HCEC 1CT (cell line): Measurements from ENCODE around the gene MAVS.
A peak's percentile ranks its signal among the peaks of the same experiment; 100 is the strongest.
"Not testable (repeated sequence)": the region's sequence is repeated elsewhere in the genome, so short reads cannot be mapped to it uniquely, and the experiment has no call there.

ENCODE experiments used
- DNase-seq: peaks from one replicate; pipeline ENCODE4 v3.0.0-alpha.2; 2017

MAVS gene

DNA sequence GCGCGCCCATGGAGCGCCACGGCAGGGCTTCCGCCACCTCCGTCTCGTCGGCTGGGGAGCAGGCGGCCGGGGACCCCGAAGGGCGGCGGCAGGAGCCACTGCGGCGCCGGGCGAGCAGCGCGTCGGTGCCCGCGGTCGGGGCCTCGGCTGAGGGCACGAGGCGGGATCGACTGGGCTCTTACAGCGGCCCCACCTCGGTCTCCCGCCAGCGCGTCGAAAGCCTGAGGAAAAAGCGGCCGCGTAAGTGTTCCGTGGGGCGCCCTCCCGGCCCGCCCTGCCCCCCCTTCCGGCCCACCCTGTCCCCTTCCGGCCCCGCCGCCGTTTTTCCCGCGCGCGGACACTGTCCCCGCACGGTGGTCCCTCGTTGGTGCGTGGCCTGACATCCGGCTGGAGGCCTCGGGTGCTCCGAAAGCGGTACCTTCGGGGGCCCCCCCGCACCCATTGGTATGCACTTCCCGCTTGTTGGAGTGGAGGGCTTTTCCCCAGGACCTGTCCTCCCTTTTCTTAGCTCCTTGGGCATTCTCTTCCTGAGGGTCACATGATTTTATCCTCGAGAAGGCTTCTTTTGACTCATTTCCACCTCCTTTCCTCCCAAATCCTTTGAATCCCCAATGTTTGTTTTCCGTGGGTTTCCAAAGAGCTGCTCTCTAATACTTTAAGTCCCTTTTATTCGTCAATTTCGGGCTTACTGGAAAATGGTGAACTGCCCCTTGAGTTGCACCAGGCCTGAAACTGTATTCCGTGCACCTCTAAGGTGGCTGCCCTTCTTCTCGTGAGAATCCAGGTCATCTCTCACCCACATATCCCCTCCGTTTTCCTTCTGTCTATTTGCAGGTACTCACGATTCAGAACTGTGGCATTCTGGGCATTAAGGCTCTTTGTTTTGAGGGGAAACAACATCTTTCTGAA lies 43.1 kb downstream of the MAVS start:
- peak; percentile 29 for DNase-seq

DNA sequence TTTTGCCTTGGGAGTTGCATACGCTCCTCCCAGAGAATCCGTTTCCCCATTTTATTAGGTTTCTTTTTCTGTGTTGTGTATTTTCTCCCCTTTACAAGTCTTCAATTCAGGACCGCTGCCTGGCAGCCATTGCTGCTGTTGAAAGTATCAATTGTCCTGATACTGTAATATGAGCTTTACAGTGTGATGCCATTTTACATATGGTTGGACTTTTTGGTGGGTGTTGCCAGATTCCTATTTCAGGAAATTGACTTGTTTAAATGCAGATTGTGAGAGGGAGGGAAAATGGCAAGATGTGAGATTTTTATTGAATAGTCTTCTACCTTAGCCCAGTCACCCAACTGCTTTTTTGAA lies 43.7 kb downstream of the MAVS start:
- DNase-seq, result peak; percentile 42

DNA sequence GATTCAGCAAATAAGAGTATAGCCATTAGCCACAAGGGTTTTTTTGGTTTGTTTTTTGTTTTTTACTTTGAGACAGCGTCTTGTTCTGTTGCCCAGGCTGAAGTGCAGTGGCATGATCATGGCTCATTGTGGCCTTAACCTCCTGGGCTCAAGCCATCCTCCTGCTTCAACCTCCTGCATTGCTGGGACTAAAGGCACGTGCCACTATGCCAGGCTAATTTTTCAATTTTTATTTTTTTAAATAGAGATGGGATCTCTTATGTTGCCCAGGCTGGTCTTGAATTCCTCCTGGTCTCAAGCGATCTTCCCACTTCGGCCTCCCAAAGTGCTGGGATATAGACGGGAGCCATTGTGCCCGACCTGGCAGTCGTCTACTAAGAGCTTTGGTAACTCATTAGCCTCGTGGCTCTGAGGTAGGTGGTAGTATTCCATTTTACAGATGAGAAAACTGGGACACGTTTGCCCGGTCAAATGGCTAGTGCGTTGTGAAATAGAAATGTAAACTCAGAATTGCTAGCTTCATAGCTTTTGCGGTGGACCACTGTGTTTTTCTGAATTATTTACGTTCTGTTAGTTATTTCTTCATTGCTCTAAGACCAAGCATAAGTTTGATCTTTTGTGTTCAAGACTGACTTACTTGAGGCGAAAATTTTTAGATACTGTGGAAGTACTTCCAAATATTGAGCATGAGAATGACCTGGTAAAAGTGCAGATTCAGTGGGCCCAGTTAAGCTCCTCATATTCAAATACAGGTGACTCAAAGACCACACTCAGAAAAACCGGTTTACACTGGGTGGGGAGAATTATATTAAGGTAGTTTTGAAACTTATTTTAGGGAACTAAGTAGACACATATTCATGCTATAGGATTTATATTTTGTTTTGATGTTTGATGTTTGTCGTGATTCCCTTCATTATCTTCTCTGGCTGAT lies 44.6 kb downstream of the MAVS start:
- no peak for DNase-seq

DNA sequence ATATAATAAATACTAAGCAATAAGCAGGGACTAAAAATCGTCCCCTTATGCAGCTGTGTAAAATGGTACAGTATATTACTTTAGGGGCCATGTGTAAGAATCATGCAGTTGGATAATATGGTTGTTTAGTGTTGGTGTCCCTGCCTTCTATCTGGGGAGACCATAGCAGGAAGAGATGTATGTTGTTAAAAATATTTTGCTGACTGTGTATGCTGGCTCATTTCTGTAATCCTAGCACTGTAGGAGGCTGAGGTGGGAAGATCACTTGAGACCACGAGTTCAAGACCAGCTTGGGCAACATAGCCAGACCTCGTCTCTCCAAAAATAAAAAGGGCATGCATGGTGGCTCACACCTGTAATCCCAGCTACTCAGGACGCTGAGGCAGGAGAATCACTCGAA lies 48.2 kb downstream of the MAVS start:
- DNase-seq, result no peak

DNA sequence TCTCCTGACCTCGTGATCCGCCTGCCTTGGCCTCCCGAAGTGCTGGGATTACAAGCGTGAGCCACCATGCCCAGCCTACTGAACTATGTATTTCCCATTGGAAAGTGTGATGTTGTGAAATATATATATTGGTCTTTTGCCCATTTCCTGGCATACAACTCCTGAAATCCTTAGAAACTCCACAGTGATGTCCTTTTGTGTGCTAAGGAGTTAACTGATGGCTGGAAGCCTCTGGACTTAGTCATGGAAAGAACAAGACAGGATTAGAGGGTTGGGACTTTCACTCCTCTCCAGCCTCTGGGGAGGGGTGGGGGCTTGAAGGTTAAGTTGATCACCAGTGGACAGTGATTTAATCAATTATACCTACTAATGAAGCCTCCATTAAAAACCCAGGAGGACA lies 49.7 kb downstream of the MAVS start:
- peak; percentile 30 for DNase-seq

DNA sequence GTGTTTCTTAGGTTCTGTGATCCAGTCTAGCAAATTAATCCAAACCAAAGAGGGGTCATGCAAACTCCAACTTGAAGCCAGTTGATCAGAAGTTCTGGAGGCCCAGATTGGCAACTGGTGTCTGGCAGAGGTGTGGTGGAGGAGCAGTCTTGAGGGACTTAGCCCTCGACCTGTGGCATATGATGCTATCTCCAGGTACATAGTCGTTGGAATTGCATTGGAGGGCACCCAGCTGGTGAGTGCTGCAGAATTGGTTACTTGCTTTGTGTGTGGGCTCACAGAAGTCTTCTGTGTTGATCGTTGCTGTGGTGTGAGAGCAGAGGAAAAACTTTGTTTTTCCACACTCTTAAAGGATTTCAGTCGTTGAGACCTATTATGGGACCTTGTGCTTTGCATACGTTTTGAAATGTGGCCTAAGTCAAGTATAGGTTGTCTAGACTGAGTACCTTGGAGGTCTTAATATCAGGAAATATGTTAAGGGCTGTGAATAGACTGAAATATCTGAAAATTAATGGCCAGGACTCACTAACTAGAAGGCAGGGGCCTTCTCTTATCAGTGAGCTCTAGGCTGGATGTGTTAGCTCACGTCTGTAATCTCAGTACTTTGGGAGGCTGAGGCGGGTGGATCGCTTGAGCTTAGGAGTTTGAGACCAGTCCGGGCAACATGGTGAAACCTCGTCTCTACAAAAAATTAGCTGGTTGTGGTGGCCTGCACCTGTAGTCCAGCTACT lies 50.4 kb downstream of the MAVS start:
- no peak for DNase-seq

DNA sequence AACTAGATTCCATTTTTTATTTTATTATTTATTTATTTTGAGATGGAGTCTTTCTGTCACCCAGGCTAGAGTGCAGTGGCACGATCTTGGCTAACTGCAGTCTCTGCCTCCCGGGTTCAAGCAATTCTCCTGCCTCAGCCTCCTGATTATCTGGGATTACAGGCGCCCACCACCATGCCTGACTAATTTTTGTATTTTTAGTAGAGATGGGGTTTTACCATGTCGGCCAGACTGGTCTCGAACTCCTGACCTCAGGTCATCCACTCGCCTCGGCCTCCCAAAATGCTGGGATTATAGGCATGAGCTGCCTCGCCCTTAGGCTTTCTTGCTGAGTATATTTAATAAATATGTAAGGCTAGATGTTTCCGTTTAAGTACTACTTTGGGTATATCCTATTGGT lies 51.5 kb downstream of the MAVS start:
- DNase-seq, result not testable (repeated sequence)

DNA sequence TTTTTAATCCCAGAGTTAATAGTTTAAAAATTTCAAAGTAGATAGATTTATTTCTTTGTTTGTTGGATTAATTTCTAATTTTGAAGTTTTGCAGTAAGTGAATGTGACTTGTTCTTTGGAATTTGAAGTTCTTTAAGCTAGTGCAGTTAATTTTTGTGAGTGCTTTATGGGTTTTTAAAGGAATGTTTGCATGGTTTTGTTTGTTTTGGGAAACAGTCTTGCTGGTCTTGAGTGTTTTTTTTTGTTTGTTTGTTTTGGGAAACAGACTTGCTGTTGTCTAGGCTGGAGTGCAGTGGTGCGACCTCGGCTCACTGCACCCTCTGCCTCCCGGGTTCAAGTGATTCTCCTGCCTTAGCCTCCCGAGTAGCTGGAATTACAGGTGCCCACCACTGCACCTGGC lies 52.0 kb downstream of the MAVS start:
- no peak for DNase-seq

DNA sequence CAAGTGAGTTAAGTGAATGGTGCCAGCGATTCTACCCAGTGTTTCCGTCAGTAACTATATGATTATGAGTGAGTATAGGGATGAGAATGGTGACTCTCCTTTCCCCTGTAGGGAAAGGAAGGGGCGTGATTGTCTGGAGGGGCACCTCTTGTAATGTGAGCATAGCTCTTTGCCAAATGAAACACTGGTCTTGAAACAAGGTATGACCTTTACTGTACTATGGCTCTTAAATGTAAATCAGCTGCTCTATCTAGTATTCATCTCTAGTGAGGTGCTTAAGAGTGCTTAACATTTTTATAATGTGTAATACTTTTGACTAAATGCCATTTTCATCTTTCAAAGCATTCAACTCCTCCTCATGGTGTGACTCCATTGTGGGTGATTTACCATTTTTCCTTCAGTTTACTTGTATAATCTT lies 53.6 kb downstream of the MAVS start:
- DNase-seq, result peak; percentile 20

DNA sequence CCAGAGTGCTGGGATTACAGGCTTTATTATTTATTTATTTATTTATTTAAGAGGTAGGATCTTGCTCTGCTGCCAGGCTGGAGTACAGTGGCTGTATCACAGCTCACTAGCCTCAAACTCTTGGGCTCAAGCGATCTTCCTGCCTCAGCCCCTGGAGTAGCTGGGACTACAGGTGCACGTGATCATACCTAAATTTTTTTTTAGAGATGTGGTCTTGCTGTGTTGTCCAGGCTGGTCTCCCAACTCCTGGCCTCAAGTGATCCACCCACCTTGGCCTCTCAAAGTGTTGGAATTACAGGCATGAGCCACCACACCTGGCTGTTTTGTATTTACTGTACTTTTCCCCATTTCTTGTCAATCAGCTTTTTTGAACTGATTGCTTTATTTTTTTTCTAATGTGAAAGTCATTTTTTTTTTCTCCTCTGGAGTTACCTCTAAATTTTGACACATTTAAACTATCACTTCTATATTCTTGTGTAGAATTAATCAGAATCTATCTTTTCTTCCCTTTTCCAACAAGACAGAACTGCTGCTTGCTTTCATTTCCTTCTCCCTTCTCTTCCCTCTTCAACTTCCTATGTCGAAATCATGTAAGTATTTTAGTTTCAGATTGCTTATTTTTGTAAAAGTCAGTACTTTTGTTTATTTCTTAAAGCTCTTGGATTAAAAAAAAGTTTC lies 54.5 kb downstream of the MAVS start:
- peak; percentile 33 for DNase-seq

DNA sequence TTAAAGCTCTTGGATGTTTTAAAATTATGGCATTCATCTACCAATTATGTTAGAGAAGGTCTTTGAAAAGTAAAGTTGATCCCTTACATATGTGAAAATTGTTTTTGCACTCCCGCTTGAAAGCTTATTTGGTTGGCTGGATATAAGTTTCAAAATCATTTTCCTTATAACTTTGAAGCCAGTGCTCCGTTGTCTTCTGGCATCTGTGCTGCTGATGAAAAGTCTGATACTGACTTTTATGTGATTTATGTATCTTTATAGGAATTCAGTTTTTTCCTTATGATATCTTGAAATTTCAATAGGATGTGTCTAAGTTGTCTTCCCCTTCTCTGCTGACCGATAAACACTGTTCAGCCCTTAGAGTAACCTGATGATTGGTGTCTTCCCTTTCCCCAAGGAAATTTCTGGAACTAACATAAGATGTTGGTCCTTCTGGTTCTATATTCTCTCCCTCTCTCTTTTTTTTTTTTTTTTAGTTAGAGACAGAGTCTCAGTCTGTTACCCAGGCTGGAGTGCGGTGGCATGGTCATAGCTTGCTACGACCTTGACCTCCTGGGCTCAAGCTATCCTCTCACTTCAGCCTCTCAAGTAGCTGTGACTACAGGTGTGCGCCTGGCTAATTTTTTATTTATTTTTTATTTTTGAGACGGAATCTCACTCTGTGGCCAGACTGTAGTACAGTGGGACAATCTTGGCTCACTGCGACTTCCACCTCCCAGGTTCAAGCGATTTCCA lies 55.2 kb downstream of the MAVS start:
- DNase-seq, result no peak

DNA sequence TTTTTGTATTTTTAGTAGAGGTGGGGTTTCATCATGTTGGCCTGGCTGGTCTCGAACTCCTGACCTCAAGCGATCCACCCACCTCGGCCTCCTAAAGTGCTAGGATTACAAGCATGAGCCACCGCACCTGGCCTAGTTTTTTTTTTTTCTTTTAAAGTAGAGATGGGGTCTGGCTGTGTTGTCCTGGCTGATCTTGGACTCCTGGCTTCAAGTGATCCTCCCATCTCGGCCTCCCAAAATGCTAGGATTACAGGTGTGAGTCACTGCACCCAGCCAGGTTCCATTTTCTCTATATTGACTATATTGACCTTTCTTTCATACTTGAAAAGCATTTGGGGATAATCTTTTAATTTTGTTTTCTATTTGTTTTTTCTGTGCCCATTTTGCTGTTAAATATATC lies 55.8 kb downstream of the MAVS start:
- no peak for DNase-seq

DNA sequence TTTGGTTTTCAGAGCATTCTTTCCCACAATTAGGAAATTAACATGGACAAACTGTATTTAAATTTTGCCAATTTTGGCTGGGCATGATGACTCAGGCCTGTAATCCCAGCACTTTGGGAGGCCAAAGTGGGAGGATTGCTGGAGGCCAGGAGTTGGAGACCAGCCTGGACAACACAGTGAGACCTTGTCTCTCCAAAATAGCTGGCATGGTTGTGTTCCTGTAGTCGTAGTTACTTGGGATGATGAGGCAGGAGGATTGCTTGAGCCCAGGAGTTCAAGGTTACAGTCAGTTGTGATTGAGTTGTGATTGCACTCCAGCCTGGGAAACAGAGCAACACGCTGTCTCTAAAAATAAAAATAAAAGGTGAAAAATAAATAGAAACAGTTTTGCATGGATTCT lies 57.6 kb downstream of the MAVS start:
- no peak for DNase-seq

DNA sequence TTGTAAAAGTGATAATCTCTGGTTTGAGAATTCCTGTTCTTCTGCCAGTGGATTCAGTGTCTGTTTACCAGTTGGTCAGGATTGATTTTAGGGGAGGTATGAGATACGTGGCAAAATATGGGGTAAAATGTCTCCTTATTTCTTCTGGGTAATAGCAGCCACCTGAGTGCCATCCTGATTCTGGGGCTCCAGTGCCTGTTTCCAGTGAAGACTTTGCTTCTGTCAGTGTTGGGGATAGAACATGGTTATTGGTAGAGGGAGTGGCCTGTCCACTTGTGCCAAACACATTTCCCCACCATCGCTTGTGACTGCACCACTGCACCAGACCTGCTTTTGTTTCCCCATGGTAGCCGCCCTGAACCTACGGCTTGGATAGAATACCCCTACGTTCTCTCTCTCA lies 58.2 kb downstream of the MAVS start:
- no peak for DNase-seq

DNA sequence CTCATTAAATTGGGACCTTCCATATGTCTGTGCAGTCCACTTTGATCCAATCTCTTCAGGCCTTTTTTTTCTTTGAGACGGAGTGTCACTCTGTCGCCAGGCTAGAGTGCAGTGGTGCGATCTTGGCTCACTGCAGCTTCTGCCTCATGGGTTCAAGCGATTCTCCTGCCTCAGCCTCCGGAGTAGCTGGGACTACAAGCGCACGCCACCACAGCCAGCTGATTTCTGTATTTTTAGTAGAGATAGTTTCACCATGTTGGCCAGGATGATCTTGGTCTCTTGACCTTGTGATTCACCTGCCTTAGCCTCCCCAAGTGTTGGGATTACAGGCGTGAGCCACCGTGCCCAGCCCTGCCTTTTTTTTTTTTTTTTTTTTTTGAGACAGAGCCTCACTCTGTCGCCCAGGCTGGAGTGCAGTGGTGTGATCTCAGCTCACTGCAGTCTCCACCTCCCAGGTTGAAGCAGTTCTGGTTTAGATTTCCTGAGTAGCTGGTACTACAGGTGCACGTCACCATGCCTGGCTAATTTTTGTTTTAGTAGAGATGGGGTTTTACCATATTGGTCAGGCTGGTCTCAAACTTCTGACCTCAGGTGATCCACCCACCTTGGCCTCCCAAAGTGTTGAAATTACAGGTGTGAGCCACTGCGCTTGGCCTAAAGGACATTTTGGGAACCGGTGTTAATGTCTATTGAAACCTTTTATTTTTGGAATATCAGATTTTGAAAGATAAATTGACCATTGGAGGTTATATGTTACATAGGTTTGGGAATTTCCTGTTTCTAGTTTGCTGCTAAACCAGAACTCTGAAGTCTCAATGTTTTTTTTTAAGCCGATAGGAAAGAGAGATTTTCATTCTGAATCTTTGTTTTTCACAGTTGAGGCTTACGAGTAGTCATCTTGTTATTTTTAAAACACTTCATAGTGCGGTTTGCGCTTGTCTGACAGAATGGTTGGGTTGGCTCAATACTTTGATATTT lies 60.4 kb downstream of the MAVS start:
- DNase-seq, result not testable (repeated sequence)

DNA sequence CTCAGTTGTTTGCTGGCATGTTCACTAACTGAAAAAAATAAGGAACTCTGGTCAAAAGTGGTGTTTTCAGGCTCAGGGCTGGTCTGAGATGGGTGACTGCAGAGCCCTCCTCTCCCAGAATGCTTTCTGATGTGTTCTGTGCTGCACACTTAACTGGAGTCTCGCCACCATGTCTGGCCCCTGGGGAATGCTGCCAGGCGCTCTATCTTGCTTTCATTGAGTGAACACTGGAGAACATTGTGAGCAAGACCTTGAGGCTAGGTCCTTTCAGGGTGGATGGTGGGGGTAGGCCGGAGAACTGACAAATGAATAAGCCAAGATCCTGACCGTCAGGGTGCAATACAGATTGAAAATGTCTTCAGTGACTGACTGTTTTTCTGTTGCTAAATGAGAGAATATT lies 62.0 kb downstream of the MAVS start:
- DNase-seq, result no peak

DNA sequence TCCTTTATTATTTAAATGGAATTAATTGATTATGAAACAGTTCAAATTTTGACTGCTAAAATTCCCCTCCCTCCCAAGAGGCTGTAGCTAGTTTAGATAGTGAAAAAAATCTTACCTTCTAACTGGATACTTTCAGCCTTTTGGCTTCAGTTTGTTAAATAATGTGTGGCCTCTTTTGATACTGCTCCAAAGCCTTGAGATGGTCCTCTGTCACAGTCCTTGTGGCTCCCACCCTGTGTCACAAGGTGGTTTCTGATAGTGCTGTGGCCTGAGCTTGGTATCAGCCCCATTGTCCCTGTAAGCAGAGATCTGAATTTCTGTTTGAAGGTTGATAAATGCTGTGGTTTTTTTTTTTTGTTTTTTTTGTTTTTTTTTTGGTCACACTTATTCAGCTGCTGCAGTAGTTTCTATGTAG lies 63.3 kb downstream of the MAVS start:
- no peak for DNase-seq

DNA sequence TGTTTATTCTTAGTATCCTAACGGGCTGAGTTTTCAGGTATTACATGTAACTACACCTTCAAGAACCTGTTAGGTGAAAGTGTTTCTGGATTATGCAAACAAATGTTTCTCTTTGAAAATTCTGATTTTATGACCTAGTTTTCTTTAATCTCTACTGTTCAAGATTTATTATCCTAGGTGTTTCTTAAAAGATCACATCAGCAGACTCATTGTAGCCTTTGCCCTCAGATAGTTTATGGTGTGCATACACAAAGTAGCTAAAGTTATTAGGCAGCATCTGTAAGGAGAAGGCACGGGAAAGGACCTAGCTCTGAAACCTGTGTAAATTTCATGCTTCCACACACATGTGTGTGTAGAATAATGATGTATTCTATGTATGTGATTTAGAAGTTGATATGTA lies 64.2 kb downstream of the MAVS start:
- DNase-seq, result no peak

DNA sequence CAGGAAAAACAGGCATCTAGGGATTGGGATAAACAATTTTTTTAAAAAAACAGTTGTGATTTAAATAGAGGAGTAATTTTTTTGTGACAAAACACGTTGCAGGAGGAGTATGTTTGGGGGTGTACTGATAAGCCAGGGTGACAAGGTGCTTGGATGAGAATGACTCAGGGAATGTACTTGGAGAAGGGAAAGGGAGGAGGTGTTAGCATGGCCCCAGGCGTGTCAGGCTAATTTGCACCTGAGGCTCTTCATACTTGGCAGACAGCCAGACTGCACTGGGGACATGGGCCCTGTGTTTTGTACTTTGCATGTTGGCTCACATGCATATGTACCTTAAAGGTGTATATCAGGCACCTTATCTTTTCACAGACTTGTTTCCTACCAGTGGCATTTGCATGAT lies 65.3 kb downstream of the MAVS start:
- DNase-seq, result no peak

DNA sequence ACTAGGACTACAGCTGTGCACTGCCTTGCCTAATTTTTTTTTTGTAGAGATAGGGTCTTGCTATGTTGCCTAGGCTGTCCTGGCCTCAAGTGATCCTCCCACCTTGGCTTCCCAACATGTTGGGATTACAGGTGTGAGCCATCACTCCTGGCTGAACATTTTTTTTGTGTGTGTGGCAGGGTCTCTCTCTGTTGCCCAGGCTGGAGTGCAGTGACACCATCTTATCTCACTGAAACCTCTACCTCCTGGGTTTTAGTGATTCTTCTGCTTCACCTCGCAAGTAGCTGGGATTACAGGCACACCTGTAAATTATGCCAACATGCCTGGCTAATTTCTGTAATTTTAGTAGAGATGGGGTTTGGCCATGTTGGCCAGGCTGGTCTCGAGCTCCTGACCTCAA lies 67.8 kb downstream of the MAVS start:
- DNase-seq, result no peak

DNA sequence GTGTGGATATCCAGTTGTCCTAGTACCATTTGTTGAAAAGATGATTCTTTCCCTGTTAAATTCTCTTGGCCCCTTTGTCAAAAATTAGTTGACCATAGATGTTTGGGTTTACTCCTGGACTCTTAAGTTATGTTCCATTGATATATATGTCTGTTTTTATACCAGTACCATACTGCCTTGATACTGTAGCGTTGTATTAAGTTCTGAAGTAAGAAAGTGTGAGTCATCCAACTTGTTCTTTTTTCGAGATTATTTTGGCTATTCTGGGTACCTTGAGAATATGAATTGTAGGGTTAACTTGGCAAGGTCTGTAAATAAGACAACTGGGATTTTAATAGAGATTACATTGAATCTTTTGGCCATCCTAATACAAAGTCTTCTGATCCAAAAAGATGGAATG lies 69.1 kb downstream of the MAVS start:
- DNase-seq, result no peak
